K562 (cell line): ENCODE results near the gene CTIF.

Experiments used
- JUN ChIP-seq, 2 experiments: sonication (generic) in 1 of 2; formaldehyde crosslinking in 1 of 2; IDR thresholded peaks; 2 replicates each; pipeline versions ENCODE4 v1.6.1 to v1.8.0; 2012 to 2022; ENCODE audit warnings: borderline replicate concordance in 2 of 2, mild to moderate bottlenecking in 2 of 2, improper control_type of control experiment in 1 of 2, low read depth in 1 of 2, low read length in 1 of 2, missing genetic modification reagents in 1 of 2
- RAD21 ChIP-seq, 2 experiments: fragments of 250-450 bp in 1 of 2; fragments of 450-650 bp in 1 of 2; sonication (Bioruptor Pico) in 1 of 2; formaldehyde crosslinking in 1 of 2; IDR thresholded peaks in 1 of 2; conservative IDR thresholded peaks in 1 of 2; 2 replicates each; pipeline versions ENCODE4 v1.4.0 to v1.8.0; 2020 to 2022; ENCODE audit warnings: mild to moderate bottlenecking in 2 of 2, moderate library complexity in 1 of 2

DNA sequence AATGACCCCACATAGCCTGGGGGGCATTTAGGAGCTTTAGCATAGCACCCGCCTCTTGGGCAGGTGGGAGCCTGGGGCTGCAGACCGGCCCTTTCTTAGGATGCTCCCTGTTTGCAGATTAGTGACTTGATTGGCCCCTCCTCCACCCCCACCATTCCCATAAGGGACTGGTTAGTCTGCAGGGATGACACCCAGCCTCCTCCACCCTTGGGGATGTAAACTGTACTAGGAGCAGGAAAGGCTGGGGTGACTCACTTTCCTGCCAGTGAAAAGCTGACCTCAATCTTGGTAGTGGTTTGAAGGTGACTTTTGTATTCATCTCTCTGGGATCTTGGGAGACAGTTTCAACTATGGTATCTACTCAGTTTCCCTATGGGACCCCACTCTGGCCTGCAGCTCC is 24.2 kb downstream of the CTIF start:
- TF ChIP-seq JUN (IDR thresholded peaks at IDR 0.05; ENCODE audit: borderline replicate concordance, low read depth, low read length) (0 out of 2 replicates have a peak, but pooled peaks have one; percentile 53), JUN (CRISPR knock-in tag; IDR thresholded peaks at IDR 0.05; ENCODE audit: borderline replicate concordance) (no peak), RAD21 (CRISPR knock-in tag; conservative IDR thresholded peaks at IDR 0.05 in 1 of 2, IDR thresholded peaks at IDR 0.05 in 1 of 2) (no peak)
